Breast epithelium (tissue), 3 donors: Measurements from ENCODE around the gene KRTAP5-9.

Experiments
- CTCF ChIP-seq, 3 donors: fragments of 450-650 bp; IDR thresholded peaks; one replicate each; pipeline ENCODE4 v1.5.1; 2016 to 2017; ENCODE audit warnings: antibody characterized with exemption in 3 of 3, mild to moderate bottlenecking in 3 of 3, moderate library complexity in 3 of 3
- POLR2A ChIP-seq: fragments of 450-650 bp; IDR thresholded peaks from one replicate; pipeline ENCODE4 v1.6.1; 2016; ENCODE audit warnings: antibody characterized with exemption, mild to moderate bottlenecking, moderate library complexity
- POLR2AphosphoS5 ChIP-seq, 3 donors: sonication (generic); formaldehyde crosslinking; IDR thresholded peaks; one replicate each; pipeline ENCODE4 v1.6.1; 2017; ENCODE audit warnings: antibody characterized with exemption in 3 of 3

GRCh38 chr11:71499546-71499945 is 48.7 kb upstream of the KRTAP5-9 start:
- TF ChIP-seq CTCF (IDR thresholded peaks at IDR 0.05) (no peak), POLR2AphosphoS5 (IDR thresholded peaks at IDR 0.05) (no peak), POLR2A (no peak)
